ENCODE measurements around the gene APOBEC3A.
"Not testable (repeated sequence)": the region's sequence is repeated elsewhere in the genome, so short reads cannot be mapped to it uniquely, and the experiment has no call there.

The APOBEC3A gene

DNA sequence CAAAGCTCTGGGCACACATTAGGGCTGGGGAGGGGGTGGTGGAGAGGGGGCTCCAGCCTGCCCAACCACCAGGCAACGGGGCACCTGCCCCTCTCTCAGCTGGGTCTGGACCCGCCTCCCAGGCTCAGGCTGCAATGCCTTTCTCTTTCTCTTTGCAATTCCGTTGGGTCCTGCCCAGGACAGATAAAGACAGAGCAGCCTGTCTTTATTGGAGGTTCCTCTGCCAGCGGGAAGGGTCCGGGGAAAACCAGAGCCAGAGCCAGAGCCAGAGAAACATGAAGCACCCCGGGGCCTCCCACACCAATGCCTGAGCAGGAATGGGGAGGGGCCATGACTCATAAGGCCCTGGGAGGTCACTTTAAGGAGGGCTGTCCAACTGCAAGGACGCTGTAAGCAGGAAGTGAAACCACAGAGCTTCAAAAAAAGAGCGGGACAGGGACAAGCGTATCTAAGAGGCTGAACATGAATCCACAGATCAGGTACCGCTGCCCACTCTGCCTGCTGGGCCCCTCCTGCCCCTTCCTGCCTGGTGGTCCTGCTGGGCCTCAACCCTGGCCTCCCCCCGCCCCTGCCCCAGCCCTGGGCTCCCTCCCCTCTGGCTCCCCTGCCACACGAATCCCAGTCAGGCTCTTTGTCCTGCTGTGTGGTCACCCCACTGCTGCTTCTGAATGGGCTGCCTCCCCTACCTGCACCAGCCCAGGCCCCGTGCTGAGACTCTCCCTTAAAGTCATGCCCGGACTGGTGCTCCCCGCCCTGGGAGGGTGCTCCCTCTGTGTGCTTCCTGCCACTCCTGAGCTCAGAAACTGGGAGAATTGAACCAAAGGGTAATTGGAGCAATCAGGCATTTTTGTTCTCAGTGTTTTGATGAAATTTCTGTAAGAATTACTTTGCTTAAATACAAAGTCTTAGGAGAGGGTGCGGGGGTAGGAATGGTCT is 24.9 kb downstream of the APOBEC3A start, which contains the start of gene APOBEC3B:
TSS of gene APOBEC3B (plus strand) at position 356 of the 936 bp plus-strand sequence. CDS start at position 463, 107 bp downstream.
- no peak for DNase-seq

DNA sequence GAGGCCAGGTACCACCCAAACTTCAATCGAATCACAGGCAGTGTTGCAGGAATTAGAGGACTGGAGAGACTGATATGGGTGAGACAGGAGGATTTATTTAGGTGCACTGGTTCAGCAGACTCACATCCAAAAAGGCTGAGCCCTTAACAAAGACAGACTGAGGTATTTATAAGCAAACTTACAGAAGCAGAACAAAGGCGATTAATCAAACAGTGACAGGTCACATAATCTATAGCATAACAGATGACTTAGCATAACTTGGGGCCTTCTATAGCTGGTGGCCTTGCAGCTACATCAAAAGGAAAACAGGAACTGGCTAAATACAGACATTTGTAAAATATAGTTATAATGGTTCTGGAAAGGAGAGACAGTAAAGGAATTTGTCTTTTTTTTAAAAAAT is 26.8 kb downstream of the APOBEC3A start:
- no peak for DNase-seq

DNA sequence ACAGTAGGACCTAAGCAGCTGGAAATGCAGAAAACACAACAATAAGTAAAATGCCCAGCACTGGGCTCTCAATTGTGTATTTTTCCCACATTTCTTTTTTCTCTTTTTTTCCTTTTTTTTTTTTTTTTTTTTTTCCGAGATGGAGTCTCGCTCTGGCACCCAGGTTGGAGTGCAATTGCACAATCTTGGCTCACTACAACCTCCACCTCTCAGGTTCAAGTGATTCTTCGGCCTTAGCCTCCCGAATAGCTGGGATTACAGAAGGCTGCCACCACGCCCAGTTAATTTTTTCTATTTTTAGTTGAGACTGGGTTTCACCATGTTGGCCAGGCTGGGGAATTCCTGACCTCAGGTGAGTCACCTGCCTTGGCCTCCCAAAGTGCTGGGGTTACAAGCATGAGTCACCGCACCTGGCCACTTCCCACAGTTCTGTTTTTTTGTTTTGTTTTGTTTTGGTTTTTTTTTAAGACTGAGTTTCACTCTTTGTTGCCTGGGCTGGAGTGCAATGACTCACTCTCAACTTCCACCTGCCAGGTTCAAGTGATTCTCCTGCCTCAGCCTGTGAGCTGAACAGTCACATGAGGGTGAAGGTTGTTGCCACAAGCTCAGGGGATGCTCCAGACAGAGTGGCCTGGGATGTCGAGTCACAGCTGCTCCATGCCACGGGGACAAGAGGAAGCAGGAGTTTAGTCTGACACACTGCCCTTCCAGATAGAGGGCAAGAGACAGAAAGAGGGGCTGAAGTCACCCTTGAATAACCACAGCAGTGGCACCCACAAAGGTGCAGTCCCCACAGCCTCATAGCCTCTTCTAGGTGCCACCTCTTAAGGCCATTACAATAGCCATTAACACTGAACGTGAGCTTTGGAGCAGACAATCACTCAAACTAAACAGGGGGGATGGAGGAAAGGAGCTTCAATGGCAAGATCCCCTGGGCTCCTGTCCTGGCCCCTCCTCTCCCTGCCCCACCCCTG is 27.7 kb downstream of the APOBEC3A start:
- DNase-seq, result not testable (repeated sequence)

- DNase-seq, result no peak
Measured at GRCh38 chr22:38986629-38987028, 29.2 kb downstream of the APOBEC3A start.

DNA sequence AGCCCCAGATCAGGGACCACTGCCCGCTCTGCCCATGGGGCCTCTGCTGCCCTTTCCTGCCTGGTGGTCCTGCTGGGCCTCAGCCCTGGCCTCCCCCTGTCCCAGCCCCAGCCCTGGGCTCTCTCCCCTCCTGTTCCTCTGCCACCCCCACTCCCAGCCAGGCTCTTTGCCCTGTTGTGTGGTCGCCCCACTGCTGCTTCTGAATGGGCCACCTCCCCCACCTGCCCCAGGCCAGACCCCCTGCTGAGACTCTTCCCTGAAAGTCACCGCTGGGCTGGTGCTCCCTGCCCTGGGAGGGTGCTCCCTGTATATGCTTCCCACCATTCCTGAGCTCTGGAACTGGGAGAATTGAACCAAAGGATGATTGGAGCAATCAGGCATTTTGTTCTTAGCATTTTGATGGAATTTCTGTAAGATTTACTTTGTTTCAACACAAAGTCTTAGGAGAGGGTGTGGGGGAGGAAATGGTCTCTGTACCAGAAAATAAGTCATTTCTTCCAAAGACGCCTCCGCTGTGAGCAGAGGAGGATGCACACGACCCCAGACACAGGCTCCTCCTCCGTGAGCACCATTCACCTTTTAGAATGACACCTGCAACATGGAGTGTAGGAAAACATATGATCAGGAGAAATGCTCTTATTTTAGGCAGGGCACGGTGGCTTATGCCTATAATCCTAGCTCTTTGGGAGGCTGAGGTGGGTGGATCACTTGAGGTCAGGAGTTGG is 29.9 kb downstream of the APOBEC3A start:
- no peak for DNase-seq

DNA sequence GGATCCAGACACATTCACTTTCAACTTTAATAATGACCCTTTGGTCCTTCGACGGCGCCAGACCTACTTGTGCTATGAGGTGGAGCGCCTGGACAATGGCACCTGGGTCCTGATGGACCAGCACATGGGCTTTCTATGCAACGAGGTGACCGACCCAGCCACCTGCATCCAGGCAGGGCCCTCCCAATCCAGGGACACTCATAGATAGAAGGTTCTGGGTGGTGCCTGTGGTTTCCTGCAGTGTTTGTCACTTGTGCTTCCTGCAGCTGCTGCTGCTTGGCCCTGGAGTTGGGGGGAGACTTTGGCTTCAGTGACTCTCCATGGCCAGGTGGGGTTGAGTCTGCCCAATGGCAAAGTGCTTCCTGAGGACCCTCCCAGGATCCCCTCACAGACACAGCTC is 32.1 kb downstream of the APOBEC3A start:
- DNase-seq, result no peak

GRCh38 chr22:38992871-38993371 is 35.5 kb downstream of the APOBEC3A start:
- DNase-seq, result not testable (repeated sequence)

- no peak for DNase-seq
Measured at GRCh38 chr22:38996105-38996504, 38.7 kb downstream of the APOBEC3A start.

- no peak for DNase-seq
Measured at GRCh38 chr22:38997518-38997917, 40.1 kb downstream of the APOBEC3A start.

GRCh38 chr22:39003165-39003638 is 45.8 kb downstream of the APOBEC3A start:
- no peak for DNase-seq

- DNase-seq, result no peak
Measured at GRCh38 chr22:39007177-39007576, 49.8 kb downstream of the APOBEC3A start.

- not testable (repeated sequence) for DNase-seq
Measured at GRCh38 chr22:39008271-39008850, 51.0 kb downstream of the APOBEC3A start.

- no peak for DNase-seq
Measured at GRCh38 chr22:39010946-39011345, 53.5 kb downstream of the APOBEC3A start.

Data from NCI-H2107 (cell line).